NCI-H446 treated with DMSO at 0.1 percent for 48 hours (cell line): ENCODE data around the gene UTP25.
"Not testable (repeated sequence)": the region's sequence is repeated elsewhere in the genome, so short reads cannot be mapped to it uniquely, and the experiment has no call there.

Experiments used
- DNase-seq: peaks from one replicate; lab custom pipeline; 2025; lab: John Stamatoyannopoulos, UW

Gene UTP25

DNA sequence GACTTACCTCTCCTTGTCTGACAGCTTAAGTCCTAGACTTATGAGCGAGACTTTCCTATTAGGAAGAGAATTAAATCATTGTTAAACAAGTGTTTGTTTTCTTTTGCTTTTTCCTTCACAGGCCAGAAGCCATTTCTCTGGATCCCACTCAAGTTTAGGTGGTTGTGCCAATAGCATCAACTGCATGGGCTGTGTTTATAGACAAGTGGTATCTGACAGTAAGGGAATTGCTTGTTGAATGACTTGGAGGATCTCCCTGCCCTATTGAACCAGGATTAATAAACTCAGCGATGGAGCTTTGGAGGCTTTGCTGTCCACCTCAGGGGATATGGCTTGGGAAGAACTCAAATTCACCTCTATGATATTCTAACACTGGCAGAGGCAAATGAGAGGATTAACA lies 43.7 kb downstream of the UTP25 start:
- DNase-seq, result no peak

DNA sequence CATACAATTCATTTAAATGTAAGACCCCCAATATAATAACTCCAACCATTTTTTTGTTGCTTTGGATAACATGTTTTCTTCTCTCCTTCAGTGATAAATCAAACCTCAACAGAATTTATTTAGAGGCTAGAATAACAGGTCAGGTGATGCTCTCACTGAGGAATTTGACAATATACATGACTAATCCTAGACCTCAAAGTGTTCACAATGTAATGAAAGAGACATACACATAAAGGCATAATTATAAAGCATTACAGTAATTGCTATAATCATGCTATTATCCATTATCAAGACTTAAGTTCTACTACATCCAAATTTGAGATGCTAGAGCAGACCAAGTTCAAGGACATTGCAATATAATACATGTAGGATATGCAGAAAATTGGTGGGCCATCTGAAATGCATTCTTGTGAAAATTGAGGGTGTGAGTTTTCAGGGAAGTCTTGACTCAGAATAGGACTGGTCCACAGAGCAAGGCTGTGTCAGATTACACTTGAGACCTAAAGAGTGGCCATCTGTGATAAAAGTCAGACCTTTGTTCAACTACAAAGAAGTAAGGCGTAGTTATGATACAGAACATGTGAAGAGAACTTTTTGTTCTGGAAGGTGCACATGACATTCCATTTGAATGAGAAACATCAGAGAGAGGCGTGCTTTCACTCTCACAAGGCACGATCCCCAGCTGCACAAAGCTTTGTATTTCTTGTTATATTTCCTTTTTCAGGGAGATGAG lies 45.5 kb downstream of the UTP25 start:
- no peak for DNase-seq

DNA sequence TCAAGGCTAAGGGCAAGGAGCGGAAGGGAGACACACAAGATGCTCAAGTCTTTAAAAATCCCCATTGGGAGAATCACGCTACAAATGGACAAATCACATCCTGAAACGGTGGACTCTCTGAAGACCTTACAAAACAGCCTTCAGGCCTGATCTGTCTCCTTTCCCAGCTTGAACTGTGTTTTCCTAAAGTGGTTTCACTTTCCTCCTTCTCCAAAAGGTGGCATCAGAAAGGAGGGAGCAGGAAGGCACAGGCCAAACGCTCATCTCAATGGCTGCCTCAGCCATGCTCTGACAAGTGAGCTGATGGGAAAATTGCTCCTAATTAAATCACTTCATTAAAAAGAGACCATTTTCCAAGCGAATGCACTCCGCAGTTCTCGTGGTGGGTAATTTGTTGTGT lies 47.7 kb downstream of the UTP25 start:
- peak; percentile 80 for DNase-seq

DNA sequence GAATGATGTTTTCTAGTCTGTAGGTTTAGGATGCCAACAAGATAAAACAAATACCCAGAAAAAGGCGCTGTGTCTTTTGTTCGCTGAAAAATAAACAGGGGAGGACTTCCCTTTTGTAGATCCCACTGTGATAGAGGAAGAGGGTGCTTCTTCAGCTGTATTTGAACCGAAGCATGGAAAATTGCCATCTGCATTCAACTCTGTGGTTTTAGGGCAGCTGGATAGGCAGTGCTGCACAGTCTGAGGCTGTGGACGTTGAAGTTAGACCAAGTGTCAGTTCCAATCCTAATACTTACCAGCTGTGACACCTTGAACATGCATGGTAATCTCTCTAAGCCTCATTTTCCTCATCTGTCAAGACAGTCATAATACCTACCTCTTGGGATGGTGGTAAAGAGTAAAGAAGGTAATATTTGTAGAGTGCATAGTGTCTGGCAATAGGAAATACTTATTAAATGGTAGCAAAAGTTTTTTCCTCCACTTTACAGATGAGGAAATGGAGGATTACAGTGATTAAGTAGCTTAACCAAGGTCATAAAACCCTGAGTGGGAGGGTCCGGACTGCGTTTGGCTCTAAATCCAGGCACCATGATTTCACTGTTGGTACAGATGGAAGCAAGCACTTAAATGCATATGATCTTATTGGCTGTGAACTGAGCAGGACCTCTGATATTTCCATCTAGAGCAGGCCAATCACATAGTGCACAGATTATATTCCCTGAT lies 48.5 kb downstream of the UTP25 start:
- no peak for DNase-seq

DNA sequence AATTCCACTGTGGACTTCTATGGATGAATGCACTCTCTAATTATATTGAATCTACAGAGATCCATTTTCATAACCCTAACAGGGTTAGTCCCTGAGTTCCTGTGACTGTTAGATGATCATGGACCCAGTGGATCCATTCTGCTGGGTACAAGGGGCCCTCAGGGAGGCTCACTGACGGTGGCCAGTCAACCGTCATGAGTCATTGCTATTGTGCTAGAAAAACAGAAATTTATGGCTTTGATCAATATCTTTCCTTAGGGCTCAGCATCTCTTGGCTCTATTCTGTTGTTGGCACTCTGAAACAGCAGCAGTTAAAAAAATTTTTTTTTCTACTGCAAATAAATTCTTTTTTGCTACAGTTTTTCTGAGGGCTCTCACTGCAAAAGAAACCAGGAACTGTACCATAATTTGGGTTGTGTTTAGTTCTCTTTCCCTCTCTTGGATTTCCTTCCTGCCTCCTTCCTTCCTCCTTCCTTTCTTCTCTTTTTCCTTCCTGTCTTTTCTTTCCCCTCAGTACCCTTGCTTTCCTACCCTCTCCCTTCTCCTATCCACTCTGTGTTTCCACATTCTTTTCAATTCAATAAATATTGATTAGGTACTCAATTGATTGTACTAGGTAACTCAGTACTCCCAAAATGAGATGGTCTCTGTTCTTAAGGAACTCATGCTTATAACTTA lies 49.5 kb downstream of the UTP25 start:
- DNase-seq, result no peak

DNA sequence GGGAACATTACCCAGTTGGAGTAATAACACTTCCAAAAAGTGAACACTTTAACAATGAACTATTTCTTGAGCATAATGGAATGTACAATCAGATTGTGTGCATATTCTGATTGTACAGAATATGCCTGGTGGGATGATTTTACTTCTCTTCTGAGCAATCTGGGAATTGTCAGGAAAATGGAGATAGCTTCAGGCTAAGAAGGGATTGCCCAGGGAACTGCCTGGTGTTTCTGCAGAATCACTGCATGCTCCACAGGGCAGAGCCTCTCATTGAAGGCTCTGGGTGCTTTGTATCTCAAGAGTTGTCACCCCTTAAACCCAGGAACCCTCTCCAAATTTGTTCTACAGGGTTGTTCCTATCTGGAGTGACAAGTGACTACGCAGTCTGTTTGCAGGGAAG lies 51.2 kb downstream of the UTP25 start:
- DNase-seq, result no peak

DNA sequence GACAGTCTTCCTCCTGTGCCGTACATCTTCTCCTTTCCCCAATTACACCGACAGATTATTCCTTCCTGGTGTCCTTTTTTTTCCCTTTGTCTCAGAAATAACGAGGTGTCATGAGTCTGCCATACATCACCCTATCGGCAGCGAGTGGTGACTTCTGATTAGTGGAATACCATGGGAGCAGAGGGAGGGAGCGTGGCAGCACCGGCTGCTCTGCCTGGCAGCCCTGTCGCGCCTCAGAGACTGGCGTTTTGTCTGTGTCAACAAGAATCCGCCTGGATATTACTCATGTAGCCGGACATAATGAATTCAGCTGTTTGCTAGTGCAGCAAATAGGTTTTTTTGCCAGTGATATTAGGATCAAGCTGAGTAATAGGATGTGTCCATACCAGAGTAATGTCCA lies 51.8 kb downstream of the UTP25 start:
- DNase-seq, result peak; percentile 82

DNA sequence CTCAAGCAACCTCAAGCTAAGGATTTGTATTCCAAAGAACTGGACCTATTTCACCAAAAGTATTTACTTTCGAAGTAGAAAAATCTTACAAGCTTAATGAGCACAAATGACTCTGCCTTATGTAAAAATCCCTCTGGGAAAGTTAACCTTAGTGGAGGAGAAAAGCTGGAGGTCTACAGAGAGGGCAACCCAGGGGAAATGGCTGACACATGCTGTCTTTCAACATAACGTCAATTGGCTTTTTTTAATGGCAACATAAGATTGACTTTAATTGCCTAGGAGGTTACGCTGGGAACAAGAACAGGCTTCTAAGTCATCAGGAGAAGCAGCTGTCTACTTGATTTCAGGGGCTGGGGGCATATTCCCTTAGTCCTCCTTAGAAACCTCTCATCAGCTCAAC lies 52.3 kb downstream of the UTP25 start:
- DNase-seq, result no peak

DNA sequence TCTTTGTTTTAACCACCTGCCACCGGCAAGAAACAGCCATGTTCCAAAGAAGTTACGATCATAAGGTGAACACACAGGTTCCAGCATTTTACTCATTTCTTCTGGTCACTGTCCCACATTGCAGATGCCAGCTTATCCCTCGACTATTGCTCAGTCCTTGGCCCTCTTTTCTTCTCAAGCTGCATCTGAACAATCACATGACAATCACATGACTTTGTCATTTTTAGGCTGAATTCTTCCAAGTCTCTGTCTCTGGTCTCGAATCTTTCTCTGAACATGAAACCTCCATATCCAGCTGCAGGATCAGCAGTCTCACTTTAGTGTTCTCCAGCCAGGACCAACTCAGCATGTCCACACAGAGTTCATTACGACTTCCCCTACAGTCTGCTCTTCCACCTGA lies 53.8 kb downstream of the UTP25 start:
- DNase-seq, result no peak

DNA sequence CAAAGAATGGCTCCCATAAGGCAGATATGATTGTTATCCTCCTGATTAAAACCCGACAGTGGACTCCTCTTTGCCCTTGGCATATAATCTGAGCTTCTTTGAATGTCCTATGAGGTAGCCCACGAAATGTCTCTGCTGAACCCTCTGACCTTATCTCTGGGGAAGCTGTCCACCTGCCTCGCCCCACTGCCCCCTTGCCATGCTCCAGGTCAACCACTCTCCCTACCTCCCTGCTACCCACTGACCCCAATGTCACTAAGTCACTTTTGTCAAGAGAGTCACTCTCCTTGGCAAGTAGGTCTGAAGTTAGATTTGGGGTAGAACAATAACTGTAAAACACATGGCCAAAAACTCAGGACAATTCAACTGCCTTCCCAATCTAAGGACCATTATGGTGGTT lies 54.5 kb downstream of the UTP25 start:
- no peak for DNase-seq

DNA sequence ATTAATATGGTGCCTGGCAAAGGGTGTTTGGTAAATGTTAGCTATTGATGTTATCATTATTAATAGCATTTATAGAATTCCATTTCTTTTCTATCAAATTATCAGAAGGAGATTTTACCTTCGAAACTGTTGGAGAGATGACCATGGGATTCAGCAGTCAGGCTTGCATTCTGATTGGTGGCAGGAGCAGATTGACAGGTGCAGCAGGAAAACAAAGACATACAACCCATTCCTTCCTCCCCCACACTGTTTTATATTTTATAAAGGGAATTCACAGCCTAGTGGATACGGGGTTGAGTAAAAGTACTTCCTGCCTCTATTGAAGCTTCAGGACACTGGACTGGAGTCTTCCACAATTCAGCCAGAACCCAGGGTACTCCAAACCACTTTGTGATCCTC lies 55.2 kb downstream of the UTP25 start:
- DNase-seq, result peak; percentile 75

DNA sequence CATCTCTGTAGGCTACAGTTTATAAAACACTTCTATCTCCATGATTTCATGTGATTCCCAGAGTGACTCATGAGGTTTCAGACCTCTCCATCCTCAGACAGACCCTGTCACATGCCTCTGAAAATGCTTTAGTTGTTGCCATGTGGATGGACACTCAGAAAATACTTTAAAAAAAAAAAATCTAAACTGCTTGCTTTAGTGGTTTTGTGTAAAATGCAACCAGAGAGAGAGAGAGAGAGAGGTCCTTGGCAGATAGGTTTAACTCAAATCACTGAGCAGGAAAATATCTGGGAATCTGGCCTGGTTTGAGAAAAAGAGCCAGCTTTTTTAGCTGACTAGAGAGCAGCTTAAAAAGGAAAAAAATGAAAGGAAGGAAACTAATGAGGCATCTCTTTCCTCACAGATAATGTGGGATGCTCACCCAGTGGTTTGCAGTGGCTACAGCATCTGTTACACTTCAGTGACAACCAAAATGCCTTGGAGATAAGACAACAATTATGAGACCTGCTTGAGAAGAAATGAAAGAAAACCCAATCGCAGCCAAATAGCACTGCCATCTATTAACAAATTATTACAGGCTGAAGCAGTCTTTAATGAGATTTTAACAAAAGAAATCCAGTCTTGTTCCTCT lies 55.7 kb downstream of the UTP25 start:
- peak; percentile 90 for DNase-seq

DNA sequence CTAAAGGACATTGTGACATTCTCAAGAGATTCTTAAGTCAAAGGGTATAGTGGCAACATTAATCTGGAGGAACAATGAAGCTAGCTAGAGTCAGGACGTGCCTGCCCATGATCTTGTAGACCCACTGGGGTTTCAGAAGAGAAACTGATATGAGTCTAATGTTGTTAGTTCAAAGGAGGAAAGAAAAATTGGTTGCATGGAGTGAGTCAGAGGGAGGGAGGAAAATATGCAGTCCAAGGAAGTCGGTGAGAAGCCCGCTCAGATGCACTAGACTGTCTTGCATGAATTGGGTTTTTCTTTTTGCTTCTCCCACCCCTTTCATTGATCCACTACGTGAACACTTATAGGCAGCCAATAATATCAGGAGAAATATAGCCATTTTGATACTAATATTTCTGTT lies 56.5 kb downstream of the UTP25 start:
- DNase-seq, result no peak

DNA sequence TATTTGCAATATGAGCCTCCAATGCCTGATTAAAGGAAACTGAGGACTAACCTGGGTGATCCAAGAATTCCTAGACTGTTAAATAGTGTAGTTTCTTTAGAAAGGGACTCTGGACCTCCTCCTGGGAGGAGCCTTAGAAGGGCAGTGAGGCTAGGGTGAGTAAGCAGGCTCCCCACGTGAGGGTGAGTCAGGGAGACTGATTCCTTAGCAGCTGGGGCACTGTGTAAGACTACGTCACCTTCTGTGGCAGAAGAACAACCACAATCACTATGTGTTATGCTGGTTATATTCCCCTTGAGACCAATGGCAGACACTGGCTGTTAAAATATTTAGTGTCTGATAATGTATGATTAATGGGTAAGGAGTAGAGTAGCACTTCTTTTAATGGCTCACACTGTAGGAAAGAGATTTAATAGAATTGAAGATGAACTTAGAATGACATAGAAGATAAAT lies 56.9 kb downstream of the UTP25 start:
- peak; percentile 92 for DNase-seq

DNA sequence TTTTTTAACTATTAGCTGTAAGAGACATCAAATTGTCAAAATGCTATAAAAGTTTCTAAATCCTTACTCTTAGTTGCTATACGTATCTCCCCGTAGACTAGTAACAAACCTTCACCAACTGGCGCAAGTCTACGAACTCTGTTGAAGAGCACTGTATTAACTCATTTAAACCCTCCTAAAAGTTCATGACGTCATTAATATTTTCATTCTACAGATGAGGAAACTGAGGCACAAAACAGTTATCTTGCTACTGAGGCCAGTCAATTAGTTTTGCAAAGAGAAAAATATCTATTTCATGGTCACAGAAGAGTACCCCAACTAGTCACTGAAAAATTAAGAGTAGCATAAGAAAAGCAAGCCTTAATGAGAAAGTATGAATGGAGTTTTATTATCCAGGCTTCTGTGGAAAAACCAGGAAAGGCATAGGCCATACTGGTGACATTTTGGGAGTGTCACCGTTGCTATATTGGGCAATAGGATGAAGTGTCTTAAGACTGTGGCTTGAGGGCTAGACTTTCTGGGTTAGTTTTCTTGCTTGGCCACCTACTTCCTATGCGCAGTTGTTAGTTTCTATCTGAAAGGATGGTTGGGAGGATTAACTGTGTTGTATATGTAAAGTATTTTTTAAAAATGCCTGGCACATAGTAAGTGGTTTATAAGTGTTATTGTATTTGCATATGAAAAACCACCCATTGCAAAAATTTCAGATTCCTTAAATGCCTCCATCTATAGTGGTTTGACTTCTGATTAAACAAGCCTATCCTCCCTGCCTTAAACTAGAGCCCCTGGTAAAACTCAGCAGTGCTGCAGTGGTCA lies 57.8 kb downstream of the UTP25 start:
- no peak for DNase-seq

DNA sequence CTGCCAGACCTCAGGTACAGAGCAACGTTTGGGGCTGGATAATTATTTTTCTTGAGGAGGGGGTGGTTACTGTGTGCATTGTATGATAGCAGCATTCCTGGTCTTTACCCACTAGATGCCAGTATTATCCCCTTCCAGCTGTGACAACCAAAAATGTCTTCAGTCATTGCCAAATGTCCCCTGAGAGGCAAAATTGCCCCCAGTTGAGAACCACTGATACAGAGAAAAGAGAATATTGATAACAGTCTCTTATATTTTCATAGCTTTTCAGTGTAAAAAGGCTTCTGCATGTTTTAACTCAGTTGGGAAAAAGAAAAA lies 58.4 kb downstream of the UTP25 start:
- no peak for DNase-seq

DNA sequence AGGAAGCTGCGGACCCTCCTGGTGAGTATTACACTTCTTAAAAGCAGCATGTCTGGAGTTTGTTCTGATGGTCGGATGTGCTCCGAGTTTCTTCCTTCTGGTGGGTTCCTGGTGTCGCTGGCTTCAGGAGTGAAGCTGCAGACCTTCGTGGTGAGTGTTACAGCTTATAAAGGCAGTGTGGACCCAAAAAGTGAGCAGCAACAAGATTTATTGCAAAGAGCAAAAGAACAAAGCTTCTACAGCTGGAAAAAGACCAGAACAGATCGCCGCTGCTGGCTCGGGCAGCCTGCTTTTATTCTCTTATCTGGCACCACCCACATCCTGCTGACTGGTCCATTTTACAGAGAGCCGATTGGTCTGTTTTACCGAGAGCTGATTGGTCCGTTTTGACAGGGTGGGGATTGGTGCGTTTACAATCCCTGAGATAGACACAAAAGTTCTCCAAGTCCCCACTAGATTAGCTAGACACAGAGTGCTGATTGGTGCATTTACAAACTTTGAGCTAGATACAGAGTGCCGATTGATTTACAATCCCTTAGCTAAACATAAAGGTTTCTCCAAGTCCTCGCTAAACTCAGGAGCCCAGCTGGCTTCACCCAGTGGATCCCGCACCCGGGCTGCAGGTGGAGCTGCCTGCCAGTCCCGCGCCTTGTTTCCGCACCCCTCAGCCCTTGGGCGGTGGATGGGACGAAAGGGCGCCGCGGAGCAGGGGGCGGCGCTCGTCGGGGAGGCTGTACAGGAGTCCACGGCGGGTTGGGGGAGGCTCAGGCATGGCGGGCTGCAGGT lies 60.7 kb downstream of the UTP25 start:
- not testable (repeated sequence) for DNase-seq

DNA sequence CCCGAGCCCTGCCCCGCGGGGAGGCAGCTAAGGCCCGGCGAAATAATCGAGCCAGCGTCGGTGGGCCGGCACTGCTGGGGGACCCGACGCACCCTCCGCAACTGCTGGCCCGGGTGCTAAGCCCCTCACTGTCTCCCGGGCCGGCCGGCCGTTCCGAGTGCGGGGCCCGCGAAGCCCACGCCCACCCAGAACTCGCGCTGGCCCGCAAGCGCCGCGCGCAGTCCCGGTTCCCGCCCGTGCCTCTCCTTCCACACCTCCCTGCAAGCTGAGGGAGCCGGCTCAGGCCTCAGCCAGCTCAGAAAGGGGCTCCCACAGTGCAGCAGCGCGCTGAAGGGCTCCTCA lies 61.3 kb downstream of the UTP25 start:
- no peak for DNase-seq

DNA sequence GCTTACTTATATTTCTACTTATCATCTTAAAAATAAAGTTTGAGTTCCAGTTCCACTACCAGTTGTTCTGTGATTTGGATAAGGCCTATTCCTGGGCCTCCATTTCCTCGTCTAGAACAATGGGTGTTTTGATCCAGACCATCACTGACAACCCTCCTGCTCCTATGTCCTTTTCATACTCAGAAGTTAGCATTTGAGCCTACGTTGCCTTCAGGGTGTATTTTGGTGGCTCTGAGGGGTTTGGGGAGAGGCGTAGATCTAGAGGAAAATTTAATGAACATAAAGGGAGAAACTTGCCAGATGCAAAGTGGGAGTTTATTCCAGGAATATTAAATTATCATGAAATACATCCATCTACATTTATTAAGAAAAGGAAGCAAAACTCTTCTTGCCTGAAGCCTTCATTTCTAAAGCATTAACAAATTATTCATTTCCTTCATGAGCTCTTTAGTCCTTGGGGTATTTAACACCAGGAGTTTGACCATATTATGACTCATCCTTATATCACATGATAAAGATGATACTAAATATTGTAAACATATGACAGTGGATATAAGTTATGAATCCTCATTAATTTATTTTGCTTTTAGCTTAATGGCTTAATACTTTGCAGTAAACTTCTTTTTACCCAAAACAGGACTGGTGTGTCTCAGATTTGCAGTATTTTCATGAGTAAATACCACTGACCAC lies 63.0 kb downstream of the UTP25 start:
- DNase-seq, result no peak

DNA sequence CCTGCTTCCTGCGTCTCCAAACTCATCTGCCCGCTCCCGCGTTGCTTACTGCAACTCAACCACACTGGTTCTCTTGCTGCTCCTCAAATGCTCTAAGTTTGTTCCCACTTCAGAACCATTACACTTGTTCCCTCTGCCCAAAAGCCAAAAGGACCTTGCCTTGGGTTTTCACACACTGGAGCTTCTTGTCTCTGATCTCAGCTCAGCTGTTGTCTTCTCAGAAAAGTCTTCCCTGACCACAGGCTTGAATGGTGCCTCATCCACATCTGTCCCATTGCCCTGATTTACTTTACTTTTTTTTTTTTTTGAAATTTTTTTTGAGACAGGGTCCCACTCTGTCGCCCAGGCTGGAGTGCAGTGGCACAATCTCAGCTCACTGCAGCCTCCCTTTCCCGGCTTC lies 66.0 kb downstream of the UTP25 start:
- no peak for DNase-seq

DNA sequence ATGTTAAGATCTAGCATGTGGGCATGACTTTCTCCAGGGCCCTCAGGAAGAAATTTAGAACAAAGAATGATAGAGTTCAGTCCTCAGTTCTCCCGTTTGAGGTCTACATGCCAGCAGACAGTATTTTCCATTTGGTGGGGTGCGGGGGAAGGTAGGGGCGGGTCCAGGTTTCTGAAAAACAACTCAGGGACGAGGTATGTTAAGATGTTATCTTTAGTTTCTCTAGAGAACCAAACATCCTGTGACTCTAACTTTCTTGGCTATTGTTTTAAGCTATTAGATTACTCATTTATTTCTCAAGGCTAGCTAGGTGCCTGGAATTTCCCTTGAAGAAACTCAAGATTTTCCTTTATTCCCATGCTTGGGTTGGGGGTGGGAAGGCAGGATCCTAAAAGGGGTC lies 67.9 kb downstream of the UTP25 start:
- no peak for DNase-seq
